K562 (cell line): ENCODE measurements around the gene NEK1. TPM values are rescaled to one million over a fixed set of nuclear protein-coding genes. Genes with fewer than 3 reads are reported as not detected.

Source experiments
- ATAC-seq: fragments of 200-7000 bp; cut with Tn5 transposase; 3 replicates; pipeline ENCODE4 v1.9.1; 2020; ENCODE audit warnings: moderate library complexity
- BruUV-seq: library from RNA; stranded (reverse); fragments of 400-500 nt; replicated peaks from 2 replicates; lab custom pipeline; 2021; lab: Mats Ljungman, UMichigan
- CTCF ChIA-PET: fragments of 300-600 bp; formaldehyde crosslinking; extraction: SDS; loops from one replicate; lab custom pipeline; 2021; ENCODE audit warnings: low intra/inter-chr PET ratio; lab: Yijun Ruan, JAX
- POLR2A ChIA-PET: fragments of 300-600, 350-650 bp; sonication (Branson Sonifier 250); formaldehyde crosslinking; extraction: SDS; loops from one replicate; lab custom pipeline; 2021; ENCODE audit warnings: antibody characterized with exemption, inconsistent platforms; lab: Yijun Ruan, JAX
- DNase-seq, 4 experiments: peaks; one replicate each; pipeline versions ENCODE4 v3.0.0 to v3.0.0-alpha.2; 2011 to 2018; ENCODE audit warnings: low spot score in 3 of 4, mixed read lengths in 3 of 4; ENCODE audit errors: extremely low read depth in 1 of 4
- FAIRE-seq: peaks from 2 replicates; lab custom pipeline; 2011; peaks lifted over from hg19 to GRCh38; lab: Jason Lieb, UNC
- H2AFZ ChIP-seq: 2 replicates; pipeline ENCODE4 v1.6.0; 2011; ENCODE audit warnings: low read depth, low read length, control low read depth, inconsistent platforms
- H3K27ac ChIP-seq: fragments of 200-600 bp; 3 replicates; pipeline ENCODE4 v1.8.0; 2011; ENCODE audit warnings: low read depth, mild to moderate bottlenecking, control low read depth, inconsistent platforms, low read length, moderate library complexity, mixed read lengths; ENCODE audit errors: extremely low read depth
- H3K27me3 ChIP-seq, 2 experiments: fragments of 300-600 bp in 1 of 2; 2 replicates in 1 of 2; 3 replicates in 1 of 2; pipeline versions ENCODE4 v1.6.0 to v1.8.0; 2011; ENCODE audit warnings: inconsistent platforms in 2 of 2, low read length in 2 of 2, mild to moderate bottlenecking in 1 of 2, mixed read lengths in 1 of 2, moderate library complexity in 1 of 2; ENCODE audit not compliant: control insufficient read depth in 2 of 2, insufficient read depth in 2 of 2
- H3K36me3 ChIP-seq: fragments of 300-600 bp; 3 replicates; pipeline ENCODE4 v1.8.0; 2011; ENCODE audit warnings: mild to moderate bottlenecking, low read length, inconsistent platforms; ENCODE audit not compliant: control insufficient read depth, insufficient read depth
- H3K4me1 ChIP-seq, 2 experiments: fragments of 200-600 bp in 1 of 2; replicated peaks in 1 of 2; 2 replicates in 1 of 2; 3 replicates in 1 of 2; pipeline versions ENCODE4 v1.5.1 to v1.8.0; 2011; ENCODE audit warnings: inconsistent platforms in 2 of 2, low read length in 2 of 2, mild to moderate bottlenecking in 1 of 2, mixed read lengths in 1 of 2, moderate library complexity in 1 of 2; ENCODE audit not compliant: control insufficient read depth in 2 of 2, insufficient read depth in 2 of 2
- H3K4me2 ChIP-seq: 2 replicates; pipeline ENCODE4 v1.6.1; 2011; ENCODE audit warnings: low read length, control low read depth, inconsistent platforms, mixed read lengths; ENCODE audit not compliant: insufficient read depth
- H3K4me3 ChIP-seq: fragments of 200-600 bp; sonication (generic), shearing (Covaris generic); 2 replicates; pipeline ENCODE4 v1.5.1; 2016; ENCODE audit warnings: control low read depth, inconsistent platforms
- H3K79me2 ChIP-seq: fragments of 200-600 bp; 3 replicates; pipeline ENCODE4 v1.8.0; 2011; ENCODE audit warnings: low read length, inconsistent platforms; ENCODE audit not compliant: control insufficient read depth, insufficient read depth
- H3K9ac ChIP-seq, 2 experiments: 2 replicates each; pipeline versions ENCODE4 v1.6.0 to v1.6.1; 2011; ENCODE audit warnings: low read depth in 2 of 2, low read length in 2 of 2, control low read depth in 1 of 2, inconsistent platforms in 1 of 2, mild to moderate bottlenecking in 1 of 2, mixed read lengths in 1 of 2; ENCODE audit not compliant: insufficient read depth in 1 of 2
- H3K9me1 ChIP-seq: one replicate; pipeline ENCODE4 v1.6.0; 2011; ENCODE audit warnings: inconsistent platforms, mild to moderate bottlenecking, low read length, moderate library complexity; ENCODE audit not compliant: control insufficient read depth, insufficient read depth
- H3K9me3 ChIP-seq: replicated peaks from 2 replicates; pipeline ENCODE4 v1.5.1; 2011; ENCODE audit warnings: low read depth, low read length, inconsistent platforms; ENCODE audit not compliant: control insufficient read depth, insufficient read depth
- H4K20me1 ChIP-seq: replicated peaks from 2 replicates; pipeline ENCODE4 v1.6.1; 2011; ENCODE audit warnings: low read length, inconsistent platforms, mixed read lengths; ENCODE audit not compliant: control insufficient read depth, insufficient read depth
- ZKSCAN8 ChIP-seq: fragments of 200-800 bp; sonication (Bioruptor generic); IDR thresholded peaks from 2 replicates; pipeline ENCODE4 v1.6.1; 2016; ENCODE audit warnings: missing genetic modification characterization, missing compliant biosample characterization
- WGBS: fragments of 100-300 bp; shearing (Covaris generic); methylation state at CpG from one replicate; pipeline ENCODE4 v1.1.6; 2016; ENCODE audit warnings: low coverage, mixed read lengths; ENCODE audit not compliant: insufficient coverage; ENCODE audit errors: missing lambda C conversion rate; 5-methylcytosine and 5-hydroxymethylcytosine counted together
- in situ Hi-C: fragments of 300-500 bp; cut with MboI; formaldehyde crosslinking; loops from 4 replicates; pipeline ENCODE4 v1.15.0; 2018; ENCODE audit warnings: inconsistent platforms, mixed read lengths
- intact Hi-C: fragments of 100-400 bp; cut with micrococcal nuclease; formaldehyde crosslinking; loops from 2 replicates; pipeline ENCODE4 v1.14.2; 2022
- polyA plus RNA-seq, 8 experiments: library from polyadenylated mRNA; depleted of rRNA in 4 of 8; stranded (reverse) in 5 of 8; unstranded in 3 of 8; fragments of >200 nt; fragmentation: Nextera tagmentation in 2 of 8; fragmentation: Illumina TruSeq in 1 of 8; extraction: Ambion mirVana in 2 of 8; extraction: Trizol in 1 of 8; gene quantifications; 2 replicates each; pipeline versions ENCODE4 v1.2.1 to v1.2.3, GENCODE V29; 2011 to 2014; ENCODE audit warnings: inconsistent platforms in 1 of 8, missing spikeins in 1 of 8
- total RNA-seq, 7 experiments: library from RNA; depleted of rRNA in 6 of 7; stranded (reverse); fragments of >200 nt in 6 of 7; fragmentation: Illumina TruSeq in 2 of 7; extraction: Trizol in 2 of 7; gene quantifications; 2 replicates each; pipeline versions ENCODE4 v1.2.1 to v1.2.3, GENCODE V29; 2011 to 2021; ENCODE audit warnings: low replicate concordance in 1 of 7
- TF ChIP-seq, protein P1 (sequence below): fragments of 250-450 bp; sonication (Bioruptor Pico); IDR thresholded peaks from 2 replicates; pipeline ENCODE4 v1.8.0; 2021; ENCODE audit warnings: moderate library complexity, mild to moderate bottlenecking, inconsistent platforms
- TF ChIP-seq, protein P2 (sequence below), 2 experiments: fragments of 450-650 bp in 1 of 2; sonication (generic) in 1 of 2; formaldehyde crosslinking in 1 of 2; IDR thresholded peaks; 2 replicates each; pipeline versions ENCODE4 v1.7.1 to v1.9.0; 2016 to 2022; ENCODE audit warnings: inconsistent platforms in 1 of 2, mild to moderate bottlenecking in 1 of 2, missing genetic modification reagents in 1 of 2

NEK1 gene
- total and polyA plus RNA-seq, 9 of the 15 experiments (the other 6 are each of a cell fraction or from before 2014, with no cell fraction given), result 6.2 to 15.7 (median 10.3) TPM

DNA sequence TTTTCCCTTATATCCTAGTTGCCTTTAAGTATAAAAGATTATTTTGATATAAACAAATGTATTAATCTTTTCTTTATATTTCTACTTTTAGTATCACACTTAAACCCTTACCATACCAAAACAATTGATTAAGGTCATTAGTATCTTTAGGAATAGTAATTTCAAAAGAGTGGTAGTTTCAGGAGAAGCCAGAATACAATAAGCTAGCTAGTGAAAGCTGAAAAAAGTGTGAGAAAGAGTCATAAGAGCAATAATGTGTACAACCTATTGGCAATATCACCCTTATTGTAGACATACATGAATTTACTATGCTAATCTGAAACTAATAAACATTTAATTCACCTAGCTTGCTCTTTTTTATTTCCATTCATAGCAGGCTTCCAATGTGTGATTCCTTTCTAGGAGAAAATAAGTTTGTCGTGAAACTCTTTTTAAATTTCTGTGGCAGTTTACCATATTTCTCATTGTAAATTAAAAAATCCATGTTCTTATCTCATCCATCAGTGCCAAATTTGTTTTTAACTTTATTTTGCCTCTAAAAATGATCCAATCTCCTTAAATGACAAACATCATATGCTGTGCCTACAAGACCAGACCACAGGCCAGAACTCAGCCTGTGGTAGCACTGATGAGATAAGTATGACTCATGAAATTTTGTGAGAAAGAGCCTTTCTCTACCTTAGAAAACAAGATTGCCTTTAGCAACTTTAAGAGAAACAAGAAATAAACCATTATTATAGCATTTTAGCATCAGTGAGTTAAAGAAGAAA lies 8.1 kb downstream of the NEK1 start (continued):
- TF ChIP-seq, protein P1, sequence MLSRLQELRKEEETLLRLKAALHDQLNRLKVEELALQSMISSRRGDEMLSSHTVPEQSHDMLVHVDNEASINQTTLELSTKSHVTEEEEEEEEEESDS, result no peak
- TF ChIP-seq ZKSCAN8 (CRISPR knock-in tag), result no peak

DNA sequence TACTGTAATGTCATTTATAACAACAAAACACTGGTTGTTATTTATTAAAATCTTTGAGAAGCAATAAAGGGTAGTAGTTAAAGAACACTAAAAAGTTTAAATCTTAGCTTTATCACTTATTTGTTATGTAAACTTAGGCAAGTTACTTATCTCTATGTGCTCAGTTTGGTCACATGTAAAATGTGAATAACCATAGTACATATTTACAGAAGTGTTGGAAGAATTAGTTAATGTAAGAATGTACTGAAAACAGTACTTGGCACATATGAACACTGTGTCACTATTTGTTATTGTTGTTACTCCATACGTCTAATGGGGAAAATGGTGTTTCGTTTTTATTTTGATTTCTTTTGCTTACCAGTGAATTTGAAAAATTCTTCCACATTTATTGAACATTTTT lies 9.1 kb downstream of the NEK1 start:
- ChIA-PET CTCF (no interaction called here), POLR2A (no interaction called here)
- peaks cover 0 to 17% of the 10 kb centered on the region in 2 experiments; a peak in 3 of 5 replicates for H3K4me1 ChIP-seq
- H3K79me2 ChIP-seq, result peaks cover 52% of the 10 kb centered on the region
- FAIRE-seq (no peak), ATAC-seq (no peak), DNase-seq (no peak)
- intact Hi-C loops (no loop called here), in situ Hi-C loops (loop anchor here (25.0 kb wide), 1 partner anchor 434 kb away; the partner anchor contains the start of gene MFAP3L)
- no peaks in the 10 kb centered on the region for H3K27me3 ChIP-seq
- H3K4me2 ChIP-seq, result no peak overlapping the region
- BruUV-seq, result no TSS peak
- no peak overlapping the region for H3K9ac ChIP-seq
- H3K27ac ChIP-seq, result peak overlapping the region; percentile 5; the same call in 1 of the 3 replicates
- H3K36me3 ChIP-seq, result peaks cover 41% of the 10 kb centered on the region
- H3K4me3 ChIP-seq, result no peak overlapping the region
- H4K20me1 ChIP-seq, result no peaks in the 10 kb centered on the region
- TF ChIP-seq, protein P2, sequence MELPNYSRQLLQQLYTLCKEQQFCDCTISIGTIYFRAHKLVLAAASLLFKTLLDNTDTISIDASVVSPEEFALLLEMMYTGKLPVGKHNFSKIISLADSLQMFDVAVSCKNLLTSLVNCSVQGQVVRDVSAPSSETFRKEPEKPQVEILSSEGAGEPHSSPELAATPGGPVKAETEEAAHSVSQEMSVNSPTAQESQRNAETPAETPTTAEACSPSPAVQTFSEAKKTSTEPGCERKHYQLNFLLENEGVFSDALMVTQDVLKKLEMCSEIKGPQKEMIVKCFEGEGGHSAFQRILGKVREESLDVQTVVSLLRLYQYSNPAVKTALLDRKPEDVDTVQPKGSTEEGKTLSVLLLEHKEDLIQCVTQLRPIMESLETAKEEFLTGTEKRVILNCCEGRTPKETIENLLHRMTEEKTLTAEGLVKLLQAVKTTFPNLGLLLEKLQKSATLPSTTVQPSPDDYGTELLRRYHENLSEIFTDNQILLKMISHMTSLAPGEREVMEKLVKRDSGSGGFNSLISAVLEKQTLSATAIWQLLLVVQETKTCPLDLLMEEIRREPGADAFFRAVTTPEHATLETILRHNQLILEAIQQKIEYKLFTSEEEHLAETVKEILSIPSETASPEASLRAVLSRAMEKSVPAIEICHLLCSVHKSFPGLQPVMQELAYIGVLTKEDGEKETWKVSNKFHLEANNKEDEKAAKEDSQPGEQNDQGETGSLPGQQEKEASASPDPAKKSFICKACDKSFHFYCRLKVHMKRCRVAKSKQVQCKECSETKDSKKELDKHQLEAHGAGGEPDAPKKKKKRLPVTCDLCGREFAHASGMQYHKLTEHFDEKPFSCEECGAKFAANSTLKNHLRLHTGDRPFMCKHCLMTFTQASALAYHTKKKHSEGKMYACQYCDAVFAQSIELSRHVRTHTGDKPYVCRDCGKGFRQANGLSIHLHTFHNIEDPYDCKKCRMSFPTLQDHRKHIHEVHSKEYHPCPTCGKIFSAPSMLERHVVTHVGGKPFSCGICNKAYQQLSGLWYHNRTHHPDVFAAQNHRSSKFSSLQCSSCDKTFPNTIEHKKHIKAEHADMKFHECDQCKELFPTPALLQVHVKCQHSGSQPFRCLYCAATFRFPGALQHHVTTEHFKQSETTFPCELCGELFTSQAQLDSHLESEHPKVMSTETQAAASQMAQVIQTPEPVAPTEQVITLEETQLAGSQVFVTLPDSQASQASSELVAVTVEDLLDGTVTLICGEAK (IDR thresholded peaks at IDR 0.05), result no peak
- TF ChIP-seq, protein P2 (CRISPR knock-in tag; IDR thresholded peaks at IDR 0.05), result no peak
- no peak overlapping the region for H2AFZ ChIP-seq
- WGBS, result 100% methylated on average over 2 of the region's 2 CpGs
- no peaks in the 10 kb centered on the region for H3K9me1 ChIP-seq
- no peaks in the 10 kb centered on the region for H3K9me3 ChIP-seq
